Suprapubic skin (tissue), 4 donors: ENCODE measurements around the gene OR1D5. TPM values are rescaled to one million over a fixed set of nuclear protein-coding genes. Genes with fewer than 3 reads are reported as not detected.

Experiments
- DNase-seq, 2 donors: peaks; one replicate each; pipeline ENCODE4 v3.0.0-alpha.2; 2019; ENCODE audit warnings: low spot score in 2 of 2
- H3K27ac ChIP-seq: fragments of 200-600 bp; sonication (generic); one replicate; pipeline ENCODE4 v1.5.1; 2019
- H3K27me3 ChIP-seq: fragments of 200-600 bp; sonication (generic); one replicate; pipeline ENCODE4 v1.5.1; 2019
- H3K36me3 ChIP-seq: fragments of 200-600 bp; sonication (generic); one replicate; pipeline ENCODE4 v1.5.1; 2019
- H3K4me1 ChIP-seq: fragments of 200-600 bp; sonication (generic); one replicate; pipeline ENCODE4 v1.5.1; 2019
- H3K4me3 ChIP-seq: fragments of 200-600 bp; sonication (generic); one replicate; pipeline ENCODE4 v1.5.1; 2019; ENCODE audit warnings: mild to moderate bottlenecking
- H3K9me3 ChIP-seq: fragments of 200-600 bp; sonication (generic); one replicate; pipeline ENCODE4 v1.5.1; 2019
- CTCF ChIP-seq, 2 donors: fragments of 200-600 bp in 1 of 2; fragments of 450-650 bp in 1 of 2; sonication (generic) in 1 of 2; IDR thresholded peaks; one replicate each; pipeline ENCODE4 v1.5.1; 2016 to 2019; ENCODE audit warnings: antibody characterized with exemption in 2 of 2, mild to moderate bottlenecking in 1 of 2, moderate library complexity in 1 of 2
- EP300 ChIP-seq: sonication (generic); formaldehyde crosslinking; IDR thresholded peaks from one replicate; pipeline ENCODE4 v1.6.1; 2017; ENCODE audit warnings: antibody characterized with exemption
- POLR2A ChIP-seq, 2 donors: fragments of 450-650 bp; IDR thresholded peaks; one replicate each; pipeline ENCODE4 v1.6.1; 2017; ENCODE audit warnings: antibody characterized with exemption in 2 of 2, mild to moderate bottlenecking in 2 of 2, moderate library complexity in 2 of 2
- POLR2AphosphoS5 ChIP-seq, 3 donors: sonication (generic); formaldehyde crosslinking; IDR thresholded peaks; one replicate each; pipeline ENCODE4 v1.6.1; 2017; ENCODE audit warnings: antibody characterized with exemption in 3 of 3
- WGBS: methylation state at CpG from one replicate; pipeline ENCODE4 v1.1.5; 2018; 5-methylcytosine and 5-hydroxymethylcytosine counted together
- total RNA-seq, 4 donors: library from RNA; depleted of rRNA; stranded (reverse); fragments of >200 nt; gene quantifications; one replicate each; pipeline ENCODE4 v1.1.0, GENCODE V29; 2016

OR1D5 gene
- total RNA-seq, 4 donors from 2014 or later = not detected

DNA sequence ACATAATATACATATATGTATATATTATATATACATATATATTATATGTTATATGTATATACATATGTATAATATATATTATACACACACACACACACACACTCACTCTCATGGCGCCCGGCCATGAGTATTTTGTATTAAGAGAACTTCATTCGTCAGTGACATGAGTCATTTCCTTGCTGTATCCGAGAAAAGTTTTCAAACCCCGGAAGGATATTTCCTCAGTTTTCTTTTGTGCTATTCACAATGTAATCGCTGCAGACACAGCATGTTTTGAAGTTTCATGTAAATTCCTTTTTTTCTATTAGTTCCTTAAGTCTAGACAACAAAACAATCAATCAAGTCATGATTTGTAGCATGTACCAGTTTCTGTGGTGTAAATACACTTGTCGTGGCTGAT, 33.3 kb downstream of the OR1D5 start:
- no peak for TF ChIP-seq POLR2AphosphoS5 (IDR thresholded peaks at IDR 0.05)
- TF ChIP-seq POLR2A (IDR thresholded peaks at IDR 0.05) = no peak
- no peak for TF ChIP-seq EP300
- TF ChIP-seq CTCF (IDR thresholded peaks at IDR 0.05) = no peak
- peak overlapping the region; percentile 38 for H3K27ac ChIP-seq
- H3K4me3 ChIP-seq = no peak overlapping the region
- H3K36me3 ChIP-seq = peaks cover 17% of the 10 kb centered on the region
- no peaks in the 10 kb centered on the region for H3K9me3 ChIP-seq
- WGBS = 51% methylated on average over 7 of the region's 7 CpGs
- H3K4me1 ChIP-seq = peaks cover 9% of the 10 kb centered on the region
- no peaks in the 10 kb centered on the region for H3K27me3 ChIP-seq
- DNase-seq = peak in 1 of 2 donors; percentile 23

GRCh38 chr17:3029213-3029913, 34.0 kb downstream of the OR1D5 start:
- TF ChIP-seq POLR2A (IDR thresholded peaks at IDR 0.05) (no peak), POLR2AphosphoS5 (IDR thresholded peaks at IDR 0.05) (no peak), CTCF (IDR thresholded peaks at IDR 0.05) (no peak), EP300 (no peak)
- H3K27ac ChIP-seq = no peak overlapping the region
- WGBS = 86% methylated on average over 15 of the region's 19 CpGs
- no peaks in the 10 kb centered on the region for H3K27me3 ChIP-seq
- no peaks in the 10 kb centered on the region for H3K9me3 ChIP-seq
- H3K36me3 ChIP-seq = peaks cover 17% of the 10 kb centered on the region
- no peak overlapping the region for H3K4me3 ChIP-seq
- H3K4me1 ChIP-seq = peaks cover 9% of the 10 kb centered on the region
- DNase-seq = peak; percentile 56 to 68

DNA sequence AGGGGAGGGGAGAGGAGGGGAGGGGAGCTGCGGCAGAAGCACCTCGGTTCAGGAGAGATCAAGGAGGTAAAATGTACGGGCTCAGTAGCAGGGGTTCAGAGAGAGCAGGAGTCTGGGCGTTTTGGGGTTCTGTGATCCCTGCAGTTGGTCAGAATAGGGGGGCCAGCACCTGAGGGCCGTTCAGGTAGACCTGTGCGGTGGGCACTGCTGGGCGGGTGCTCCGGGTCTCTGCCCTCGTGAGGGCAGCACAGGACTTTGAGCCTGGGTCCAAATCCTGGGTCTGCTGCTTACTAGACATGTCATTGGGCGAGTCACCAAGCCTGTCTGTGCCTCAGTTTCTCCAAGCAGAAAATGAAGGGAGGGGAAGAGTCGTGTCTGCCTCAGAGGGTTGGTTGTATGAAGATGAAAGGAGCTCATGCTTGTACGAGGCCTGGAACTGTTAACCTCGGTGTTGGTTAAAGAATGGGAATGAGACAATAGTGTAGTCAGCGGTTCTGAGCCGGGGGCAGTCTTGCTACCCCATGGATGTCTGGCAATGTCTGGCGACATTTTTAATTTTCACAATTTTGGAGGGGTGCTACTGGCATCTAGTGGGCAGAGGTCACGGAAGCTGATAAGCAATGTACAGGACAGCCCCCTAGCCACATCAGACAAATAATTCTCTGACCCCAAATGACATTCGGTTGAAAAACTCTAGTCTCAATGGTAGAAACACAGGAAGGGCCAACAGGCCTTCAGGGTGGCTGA, 35.4 kb downstream of the OR1D5 start:
- peaks cover 17% of the 10 kb centered on the region for H3K36me3 ChIP-seq

DNA sequence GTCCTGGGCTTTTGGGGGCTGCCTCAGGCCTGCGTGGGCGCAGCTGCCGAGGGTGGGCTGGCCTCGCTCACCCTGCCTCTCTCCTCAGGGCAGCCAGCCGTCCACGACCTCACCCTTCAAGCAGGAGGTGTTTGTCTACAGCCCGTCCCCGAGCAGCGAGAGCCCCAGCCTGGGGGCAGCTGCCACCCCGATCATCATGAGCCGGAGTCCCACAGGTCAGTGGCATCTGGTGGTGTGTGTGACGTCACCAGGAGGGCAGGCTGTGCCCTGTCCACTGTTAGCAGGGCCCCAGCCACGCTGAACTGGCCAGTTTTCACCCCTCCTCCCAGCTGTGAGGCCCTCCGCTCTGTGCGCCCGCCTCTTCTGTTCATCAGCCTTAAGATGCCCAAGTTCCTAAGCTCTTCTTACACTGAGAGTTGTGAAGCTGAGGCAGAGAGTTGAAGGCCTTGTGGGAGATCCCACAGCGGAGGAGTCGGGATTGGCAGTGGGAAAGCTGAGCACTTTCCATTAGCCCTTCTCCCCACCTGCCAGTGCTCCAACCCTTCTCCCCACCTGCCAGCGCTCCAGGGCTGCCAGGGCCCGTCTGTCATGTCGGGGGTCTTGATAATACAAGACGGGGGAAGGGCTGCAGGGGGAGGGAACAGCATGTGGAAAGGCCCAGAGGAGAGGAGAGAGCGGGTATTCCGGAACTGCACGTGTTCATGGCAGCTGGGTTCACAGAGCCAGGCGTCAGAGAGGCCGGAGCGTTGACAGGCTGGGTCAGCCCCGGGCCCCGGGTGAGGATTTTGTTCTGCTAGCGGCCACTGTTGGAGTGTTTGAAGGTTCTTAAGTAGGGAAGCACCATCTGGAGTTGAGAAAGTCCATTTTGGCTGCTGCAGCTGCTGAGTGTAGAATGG, 36.3 kb downstream of the OR1D5 start:
- no peaks in the 10 kb centered on the region for H3K27me3 ChIP-seq
- peaks cover 9% of the 10 kb centered on the region for H3K4me1 ChIP-seq
- no peak overlapping the region for H3K4me3 ChIP-seq
- no peak for TF ChIP-seq CTCF (IDR thresholded peaks at IDR 0.05)
- no peak for TF ChIP-seq POLR2A (IDR thresholded peaks at IDR 0.05)
- no peak for TF ChIP-seq EP300
- TF ChIP-seq POLR2AphosphoS5 (IDR thresholded peaks at IDR 0.05) = no peak
- DNase-seq = peak; percentile 52 to 72
- 83% methylated on average over 26 of the region's 31 CpGs for WGBS
- no peaks in the 10 kb centered on the region for H3K9me3 ChIP-seq
- no peak overlapping the region for H3K27ac ChIP-seq
- peaks cover 19% of the 10 kb centered on the region for H3K36me3 ChIP-seq

More for the DNA sequence above, 35.4 kb downstream of the OR1D5 start:
- H3K4me3 ChIP-seq = no peak overlapping the region
- peaks cover 9% of the 10 kb centered on the region for H3K4me1 ChIP-seq
- no peak overlapping the region for H3K27ac ChIP-seq
- DNase-seq = peak; percentile 19 to 56
- 81% methylated on average over 18 of the region's 18 CpGs for WGBS
- H3K27me3 ChIP-seq = no peaks in the 10 kb centered on the region
- H3K9me3 ChIP-seq = no peaks in the 10 kb centered on the region
- TF ChIP-seq CTCF (IDR thresholded peaks at IDR 0.05) = no peak
- no peak for TF ChIP-seq EP300
- TF ChIP-seq POLR2AphosphoS5 (IDR thresholded peaks at IDR 0.05) = no peak
- TF ChIP-seq POLR2A (IDR thresholded peaks at IDR 0.05) = no peak
